Activated B cell treated with CpG ODN at 0.5 μM for 24 hours (primary cell): ENCODE measurements around the gene KCTD19. TPM values are rescaled to one million over a fixed set of nuclear protein-coding genes. Genes with fewer than 3 reads are reported as not detected.

ENCODE experiments used
- ATAC-seq: fragments of 200-7000 bp; cut with Tn5 transposase; one replicate; pipeline ENCODE4 v1.10.0; 2021; ENCODE audit warnings: low read depth, mild to moderate bottlenecking, moderate library complexity
- CTCF ChIA-PET: fragments of 350-600 bp; sonication (Branson Sonifier 250); formaldehyde crosslinking; loops from one replicate; lab custom pipeline; 2021; ENCODE audit warnings: antibody characterized with exemption; lab: Charles Lee
- POLR2A ChIA-PET: fragments of 350-600 bp; sonication (Branson Sonifier 250); formaldehyde crosslinking; loops from one replicate; lab custom pipeline; 2021; ENCODE audit warnings: antibody characterized with exemption; lab: Charles Lee
- DNase-seq: peaks from one replicate; pipeline ENCODE4 v3.0.0; 2022
- H3K27ac Mint-ChIP-seq: one replicate; pipeline ENCODE4 v1.8.0; 2020; ENCODE audit warnings: mixed read lengths
- H3K27me3 Mint-ChIP-seq: one replicate; pipeline ENCODE4 v1.8.0; 2021; ENCODE audit warnings: mixed read lengths
- H3K36me3 Mint-ChIP-seq: one replicate; pipeline ENCODE4 v1.8.0; 2021; ENCODE audit warnings: low read depth, mixed read lengths
- H3K4me1 Mint-ChIP-seq: one replicate; pipeline ENCODE4 v1.8.0; 2021; ENCODE audit warnings: mixed read lengths
- H3K4me3 Mint-ChIP-seq: one replicate; pipeline ENCODE4 v1.8.0; 2020; ENCODE audit warnings: mild to moderate bottlenecking, mixed read lengths
- H3K9me3 Mint-ChIP-seq: one replicate; pipeline ENCODE4 v1.8.0; 2020; ENCODE audit warnings: mixed read lengths
- CTCF ChIP-seq: fragments of 200-600 bp; IDR thresholded peaks from one replicate; pipeline ENCODE4 v1.8.0; 2022; ENCODE audit warnings: antibody characterized with exemption, mild to moderate bottlenecking
- intact Hi-C: fragments of 100-400 bp; cut with micrococcal nuclease; formaldehyde crosslinking; loops from one replicate; pipeline ENCODE4 v1.15.1; 2024
- total RNA-seq: library from RNA; stranded (reverse); gene quantifications from 2 replicates; pipeline ENCODE4 v1.2.3, GENCODE V29; 2022

Gene KCTD19
- total RNA-seq, 1 donor from 2014 or later, result not detected

- no peaks in the 10 kb centered on the region for H3K9me3 Mint-ChIP-seq
- ChIA-PET POLR2A (no interaction called here), CTCF (no interaction called here)
- H3K4me3 Mint-ChIP-seq, result no peak overlapping the region
- intact Hi-C loops, result no loop called here
- no peak for TF ChIP-seq CTCF
- peaks cover 1% of the 10 kb centered on the region for H3K36me3 Mint-ChIP-seq
- H3K27ac Mint-ChIP-seq, result no peak overlapping the region
- peaks cover 2% of the 10 kb centered on the region for H3K27me3 Mint-ChIP-seq
- DNase-seq (no peak), ATAC-seq (no peak)
- H3K4me1 Mint-ChIP-seq, result peaks cover 16% of the 10 kb centered on the region
Measured at GRCh38 chr16:67252609-67253497, 73.7 kb downstream of the KCTD19 start.

GRCh38 chr16:67250045-67250327, 76.6 kb downstream of the KCTD19 start:
- Mint-ChIP-seq H3K27ac (no peak overlapping the region), H3K36me3 (peaks cover 1% of the 10 kb centered on the region), H3K27me3 (peaks cover 2% of the 10 kb centered on the region), H3K4me1 (peaks cover 34% of the 10 kb centered on the region), H3K4me3 (peak overlapping the region; percentile 78), H3K9me3 (no peaks in the 10 kb centered on the region)
- POLR2A ChIA-PET, result interaction anchor here (7.7 kb wide), 1 partner anchor 22 kb away, joined by 120 read pairs; the partner anchor contains the start of gene TMEM208
- DNase-seq (no peak), ATAC-seq (no peak)
- intact Hi-C loops, result no loop called here
- no peak for TF ChIP-seq CTCF
- CTCF ChIA-PET, result no interaction called here

- H3K4me1 Mint-ChIP-seq, result peaks cover 40% of the 10 kb centered on the region
- intact Hi-C loops, result loop anchor here (5.0 to 10.0 kb wide), 2 partner anchors 413 to 555 kb away; partner anchors contain the start of genes ACD, PARD6A, RANBP10 and TSNAXIP1
- peak overlapping the region; percentile 78 for H3K4me3 Mint-ChIP-seq
- CTCF ChIA-PET, result no interaction called here
- H3K9me3 Mint-ChIP-seq, result no peaks in the 10 kb centered on the region
- H3K27ac Mint-ChIP-seq, result peak overlapping the region; percentile 53
- ATAC-seq (no peak), DNase-seq (no peak)
- peaks cover 2% of the 10 kb centered on the region for H3K27me3 Mint-ChIP-seq
- POLR2A ChIA-PET, result interaction anchor here (7.7 kb wide), 1 partner anchor 22 kb away, joined by 120 read pairs; the partner anchor contains the start of gene TMEM208
- peaks cover 1% of the 10 kb centered on the region for H3K36me3 Mint-ChIP-seq
- TF ChIP-seq CTCF, result no peak
Measured at GRCh38 chr16:67249178-67250044, 77.1 kb downstream of the KCTD19 start.

GRCh38 chr16:67248401-67249177, 78.0 kb downstream of the KCTD19 start, which contains the start of gene SLC9A5:
TSS of gene SLC9A5 (plus strand) at chr16:67248979. CDS start at chr16:67249015, 36 bp downstream.
- Mint-ChIP-seq H3K4me3 (peak within 1 kb of the TSS; percentile 85), H3K9me3 (no peaks in the 10 kb centered on the region), H3K4me1 (peaks cover 48% of the 10 kb centered on the region), H3K36me3 (peaks cover 1% of the 10 kb centered on the region), H3K27me3 (peaks cover 2% of the 10 kb centered on the region), H3K27ac (peak within 1 kb of the TSS; percentile 64)
- ChIA-PET CTCF (interaction anchor here (3.1 kb wide), 1 partner anchor 22 kb away, joined by 12 read pairs; the partner anchor contains the start of gene TMEM208), POLR2A (interaction anchor here (0.6 to 7.7 kb wide), 4 partner anchors 9 to 21 kb away, joined by 3 to 120 read pairs (median 4); partner anchors contain the start of gene TMEM208)
- intact Hi-C loops, result loop anchor here (5.0 to 10.0 kb wide), 2 partner anchors 414 to 556 kb away; partner anchors contain the start of genes ACD, PARD6A, RANBP10 and TSNAXIP1
- peak; percentile 45 for DNase-seq
- ATAC-seq, result no peak
- TF ChIP-seq CTCF, result no peak
